Measurements from ENCODE around the gene DLGAP5. TPM values are rescaled to one million over a fixed set of nuclear protein-coding genes. Genes with fewer than 3 reads are reported as not detected.
A peak's percentile ranks its signal among the peaks of the same experiment; 100 is the strongest.

DLGAP5 gene
- total and polyA plus RNA-seq, 8 donors: 0.12 to 0.90 (median 0.47) TPM; not detected in 4

DNA sequence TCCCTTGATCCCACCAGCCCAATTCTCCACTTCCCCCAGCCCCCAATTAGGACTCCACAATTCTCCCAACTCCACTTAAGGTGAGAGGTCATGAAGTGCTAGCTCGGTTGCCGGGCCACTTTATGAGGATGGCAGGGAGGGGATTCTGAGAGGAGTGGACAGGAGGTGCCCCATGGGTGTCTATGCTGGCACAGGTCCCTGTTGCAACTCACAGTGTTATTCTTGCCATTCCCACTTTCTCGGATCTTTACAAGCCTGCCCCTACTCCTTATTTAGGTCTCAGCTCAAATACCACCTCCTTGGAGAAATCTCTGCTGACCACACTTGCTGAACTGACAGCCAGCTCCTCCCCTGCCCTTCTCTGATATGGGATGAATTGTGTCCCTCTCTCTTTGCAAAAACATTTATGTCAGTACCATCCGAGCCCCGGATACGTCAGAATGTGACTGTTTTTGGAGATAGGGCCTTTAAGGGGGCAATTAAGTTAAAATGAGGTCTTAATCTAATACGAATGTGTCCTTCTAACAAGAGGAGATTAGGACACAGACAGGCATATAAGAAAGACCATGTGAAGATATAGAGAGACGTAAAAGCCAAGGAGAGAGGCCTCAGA is 66.5 kb downstream of the DLGAP5 start:
- no peak overlapping the region for H3K27ac ChIP-seq
- no peak for ATAC-seq

DNA sequence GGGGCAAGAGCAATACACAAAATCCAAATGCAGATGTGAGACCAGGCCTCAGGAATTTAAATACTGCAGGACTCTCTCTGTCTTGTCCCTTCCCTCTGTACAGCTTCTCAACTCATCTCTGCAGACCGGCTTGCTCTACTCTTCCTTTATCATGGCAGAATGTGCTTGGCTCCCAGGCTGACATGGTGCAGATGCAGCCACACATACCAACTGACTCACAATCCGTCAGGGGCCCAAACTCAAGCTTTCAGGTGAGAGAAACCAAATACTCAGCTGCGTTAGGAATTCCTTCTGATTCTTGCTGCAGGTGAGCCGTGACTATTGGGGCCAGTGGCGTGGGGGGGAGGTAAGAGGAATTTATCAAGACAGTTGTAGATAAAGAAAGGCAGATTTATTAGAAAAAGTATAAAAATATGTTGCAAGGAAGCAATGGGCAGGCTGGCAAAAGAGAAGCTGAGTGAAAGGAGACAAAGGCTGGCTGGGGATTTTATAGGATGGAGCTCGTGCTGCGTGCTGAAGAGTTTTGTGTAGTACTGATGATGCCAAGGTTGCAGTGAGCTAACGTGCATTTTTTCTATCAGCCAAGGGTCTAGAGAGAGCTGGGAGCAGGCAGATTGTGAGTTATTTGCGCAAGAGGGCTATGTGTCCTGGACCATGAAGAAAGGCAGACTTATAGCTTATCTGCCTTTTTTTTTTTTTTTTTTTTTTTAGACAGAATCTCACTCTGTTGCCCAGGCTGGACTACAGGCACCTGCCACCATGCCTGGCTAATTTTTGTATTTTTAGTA is 67.3 kb downstream of the DLGAP5 start:
- intact Hi-C loops (cut with DNase I): no loop called here
- Histone ChIP-seq H3K27me3 (no peaks in the 10 kb centered on the region), H3K36me3 (no peaks in the 10 kb centered on the region), H3K9me3 (no peaks in the 10 kb centered on the region), H3K27ac (no peak overlapping the region), H3K4me1 (peaks cover 11 to 20% (median 13%) of the 10 kb centered on the region in 3 donors), H3K4me3 (no peak overlapping the region)
- no peak for ATAC-seq
- no peak for DNase-seq
- no peak for FAIRE-seq
- WGBS, 2 donors: 92 to 94% methylated on average over 9 of the region's 9 CpGs
- TF ChIP-seq CTCF (IDR thresholded peaks at IDR 0.05): no peak

More for the DNA sequence above, 66.5 kb downstream of the DLGAP5 start:
- Histone ChIP-seq H3K4me1 (peaks cover 11 to 20% (median 13%) of the 10 kb centered on the region in 3 donors), H3K36me3 (no peaks in the 10 kb centered on the region), H3K27me3 (no peaks in the 10 kb centered on the region), H3K9me3 (no peaks in the 10 kb centered on the region), H3K4me3 (no peak overlapping the region)
- 92% methylated on average over 8 of the region's 8 CpGs for WGBS, 2 donors
- DNase-seq (no peak), FAIRE-seq (no peak)
- intact Hi-C loops (cut with DNase I): no loop called here
- no peak for TF ChIP-seq CTCF (IDR thresholded peaks at IDR 0.05)

GRCh38 chr14:55123101-55123500 is 68.3 kb downstream of the DLGAP5 start:
- Histone ChIP-seq H3K4me1 (peaks cover 11 to 15% (median 13%) of the 10 kb centered on the region in 3 donors), H3K27ac (peak overlapping the region in 3 of 4 donors; percentile 24 to 64 (median 59)), H3K27me3 (no peaks in the 10 kb centered on the region), H3K36me3 (no peaks in the 10 kb centered on the region), H3K9me3 (no peaks in the 10 kb centered on the region), H3K4me3 (no peak overlapping the region)
- ATAC-seq: peak; percentile 12 to 38 (median 27)
- WGBS, 2 donors: 69 to 70% methylated on average over 8 of the region's 8 CpGs
- intact Hi-C loops (cut with DNase I): no loop called here
- DNase-seq: no peak
- FAIRE-seq: no peak
- no peak for TF ChIP-seq CTCF (IDR thresholded peaks at IDR 0.05)

DNA sequence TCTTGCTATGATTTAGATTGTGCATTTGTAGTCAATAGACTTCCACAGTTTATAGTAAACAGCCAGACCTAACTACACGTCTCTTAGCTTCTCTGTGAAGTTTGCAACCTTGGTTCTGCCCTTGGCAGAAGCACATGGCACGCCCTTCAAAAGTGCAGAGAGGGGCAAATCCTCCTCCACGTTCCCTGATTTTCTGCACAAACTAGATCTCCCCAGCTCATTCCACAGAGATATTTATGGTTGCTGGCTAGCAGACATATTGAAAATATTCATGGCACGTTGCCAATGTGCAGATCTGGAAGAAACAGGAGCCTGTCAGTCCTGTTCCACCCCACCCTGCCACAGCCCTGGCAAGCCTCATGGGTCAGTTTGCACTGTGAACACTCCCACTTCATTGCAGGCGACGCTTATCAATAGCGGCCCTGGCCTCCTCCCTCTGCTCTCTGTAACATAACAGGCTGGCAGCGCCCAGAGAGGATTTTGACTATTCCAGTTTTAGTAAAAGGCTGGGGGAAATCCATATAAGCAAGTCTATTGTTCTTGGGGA is 68.9 kb downstream of the DLGAP5 start:
- Histone ChIP-seq H3K9me3 (no peaks in the 10 kb centered on the region), H3K4me1 (peaks cover 11 to 15% (median 13%) of the 10 kb centered on the region in 3 donors), H3K27me3 (no peaks in the 10 kb centered on the region), H3K4me3 (no peak overlapping the region), H3K27ac (peak overlapping the region in 3 of 4 donors; percentile 24 to 64 (median 59)), H3K36me3 (no peaks in the 10 kb centered on the region)
- DNase-seq (peak; percentile 65 to 89 (median 72)), ATAC-seq (peak; percentile 80 to 95 (median 89)), FAIRE-seq (no peak)
- no peak for TF ChIP-seq CTCF (IDR thresholded peaks at IDR 0.05)
- intact Hi-C loops (cut with DNase I): no loop called here
- WGBS, 2 donors: 13% methylated on average over 8 of the region's 8 CpGs

Data from pancreas (tissue), 10 donors.